ENCODE data around the gene GDAP2. TPM values are rescaled to one million over a fixed set of nuclear protein-coding genes. Genes with fewer than 3 reads are reported as not detected.

GDAP2 gene
- total RNA-seq, 6 donors from 2014 or later = 20.4 to 52.4 (median 30.2) TPM

GRCh38 chr1:117897551-117897950 lies 31.9 kb downstream of the GDAP2 start:
- ATAC-seq (ENCODE audit: low FRiP score in 2 of 2) = no peak
- peaks cover 0 to 82% (median 32%) of the 10 kb centered on the region in 4 donors for H3K36me3 ChIP-seq
- no peaks in the 10 kb centered on the region for H3K27me3 ChIP-seq
- no peaks in the 10 kb centered on the region for H3K4me1 ChIP-seq
- no peak overlapping the region for H3K27ac ChIP-seq
- no peaks in the 10 kb centered on the region for H3K9me3 ChIP-seq
- WGBS, 2 donors = 46 to 58% methylated on average over 4 of the region's 4 CpGs
- DNase-seq = no peak
- TF ChIP-seq POLR2A (IDR thresholded peaks at IDR 0.05) = no peak
- TF ChIP-seq, protein P1, sequence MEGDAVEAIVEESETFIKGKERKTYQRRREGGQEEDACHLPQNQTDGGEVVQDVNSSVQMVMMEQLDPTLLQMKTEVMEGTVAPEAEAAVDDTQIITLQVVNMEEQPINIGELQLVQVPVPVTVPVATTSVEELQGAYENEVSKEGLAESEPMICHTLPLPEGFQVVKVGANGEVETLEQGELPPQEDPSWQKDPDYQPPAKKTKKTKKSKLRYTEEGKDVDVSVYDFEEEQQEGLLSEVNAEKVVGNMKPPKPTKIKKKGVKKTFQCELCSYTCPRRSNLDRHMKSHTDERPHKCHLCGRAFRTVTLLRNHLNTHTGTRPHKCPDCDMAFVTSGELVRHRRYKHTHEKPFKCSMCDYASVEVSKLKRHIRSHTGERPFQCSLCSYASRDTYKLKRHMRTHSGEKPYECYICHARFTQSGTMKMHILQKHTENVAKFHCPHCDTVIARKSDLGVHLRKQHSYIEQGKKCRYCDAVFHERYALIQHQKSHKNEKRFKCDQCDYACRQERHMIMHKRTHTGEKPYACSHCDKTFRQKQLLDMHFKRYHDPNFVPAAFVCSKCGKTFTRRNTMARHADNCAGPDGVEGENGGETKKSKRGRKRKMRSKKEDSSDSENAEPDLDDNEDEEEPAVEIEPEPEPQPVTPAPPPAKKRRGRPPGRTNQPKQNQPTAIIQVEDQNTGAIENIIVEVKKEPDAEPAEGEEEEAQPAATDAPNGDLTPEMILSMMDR (IDR thresholded peaks at IDR 0.05) = no peak
- TF ChIP-seq EP300 (IDR thresholded peaks at IDR 0.05) = no peak
- no peak for TF ChIP-seq POLR2AphosphoS5 (IDR thresholded peaks at IDR 0.05)
- H3K4me3 ChIP-seq = no peak overlapping the region

DNA sequence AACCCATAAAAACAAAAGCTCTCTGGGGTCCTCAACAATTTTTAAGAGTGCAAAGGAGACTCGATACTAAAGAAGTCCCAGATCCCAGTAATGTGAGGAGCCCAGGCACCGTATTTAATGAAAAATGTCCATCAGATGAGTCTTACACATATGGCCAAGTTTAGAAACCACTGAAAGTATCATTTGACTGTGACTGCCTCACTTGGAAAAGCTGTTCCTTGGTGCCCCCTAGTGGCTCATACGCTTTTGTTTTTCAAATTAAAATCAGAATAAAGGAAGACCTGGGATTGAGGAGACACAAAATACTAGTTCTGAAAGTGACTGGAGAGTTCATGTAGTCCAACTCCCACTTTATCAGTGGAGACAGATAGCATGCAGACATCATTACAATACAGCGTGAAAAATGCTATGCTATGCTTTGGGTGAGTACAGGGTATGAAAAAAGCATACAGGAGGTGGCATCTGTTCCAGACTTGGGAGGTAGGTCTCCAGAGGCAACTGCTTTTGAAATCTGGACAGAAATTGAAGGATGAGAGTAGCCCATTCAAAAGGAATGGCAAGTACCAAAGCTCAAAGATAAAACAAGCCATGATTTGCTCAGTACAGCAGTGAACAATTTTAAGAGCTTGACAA lies 33.8 kb downstream of the GDAP2 start:
- Histone ChIP-seq H3K27me3 (no peaks in the 10 kb centered on the region), H3K27ac (no peak overlapping the region), H3K36me3 (peaks cover 0 to 68% (median 29%) of the 10 kb centered on the region in 4 donors), H3K9me3 (no peaks in the 10 kb centered on the region), H3K4me3 (no peak overlapping the region), H3K4me1 (no peaks in the 10 kb centered on the region)
- DNase-seq (no peak), ATAC-seq (ENCODE audit: low FRiP score in 2 of 2) (peak; percentile 26 to 78)
- TF ChIP-seq, protein P1 (IDR thresholded peaks at IDR 0.05) = peak; percentile 41 to 66 (median 54)
- no peak for TF ChIP-seq POLR2AphosphoS5 (IDR thresholded peaks at IDR 0.05)
- 31 to 36% methylated on average over 4 of the region's 4 CpGs for WGBS, 2 donors

GRCh38 chr1:117894078-117894477 lies 35.3 kb downstream of the GDAP2 start:
- no peaks in the 10 kb centered on the region for H3K27me3 ChIP-seq
- 83 to 96% methylated on average over 1 of the region's 1 CpG for WGBS, 2 donors
- H3K27ac ChIP-seq = no peak overlapping the region
- H3K4me1 ChIP-seq = no peaks in the 10 kb centered on the region
- ATAC-seq (ENCODE audit: low FRiP score in 2 of 2) (no peak), DNase-seq (no peak)
- H3K9me3 ChIP-seq = no peaks in the 10 kb centered on the region
- peaks cover 0 to 57% (median 24%) of the 10 kb centered on the region in 4 donors for H3K36me3 ChIP-seq
- H3K4me3 ChIP-seq = no peak overlapping the region
- TF ChIP-seq, protein P1 (IDR thresholded peaks at IDR 0.05) = no peak

- Histone ChIP-seq H3K36me3 (peaks cover 0 to 49% (median 15%) of the 10 kb centered on the region in 4 donors), H3K27ac (no peak overlapping the region), H3K9me3 (no peaks in the 10 kb centered on the region), H3K4me1 (no peaks in the 10 kb centered on the region), H3K4me3 (no peak overlapping the region), H3K27me3 (no peaks in the 10 kb centered on the region)
- no peak for ATAC-seq (ENCODE audit: low FRiP score in 2 of 2)
- 89 to 92% methylated on average over 2 of the region's 2 CpGs for WGBS, 2 donors
- DNase-seq = no peak
- TF ChIP-seq, protein P1 (IDR thresholded peaks at IDR 0.05) = no peak
- no peak for TF ChIP-seq POLR2A (IDR thresholded peaks at IDR 0.05)
- TF ChIP-seq POLR2AphosphoS5 (IDR thresholded peaks at IDR 0.05) = no peak
- TF ChIP-seq EP300 (IDR thresholded peaks at IDR 0.05) = no peak
Observed at GRCh38 chr1:117892512-117892911, 36.9 kb downstream of the GDAP2 start.

GRCh38 chr1:117890452-117890851 lies 39.0 kb downstream of the GDAP2 start:
- 93 to 100% methylated on average over 2 of the region's 2 CpGs for WGBS, 2 donors
- H3K4me1 ChIP-seq = no peaks in the 10 kb centered on the region
- H3K9me3 ChIP-seq = no peaks in the 10 kb centered on the region
- DNase-seq (no peak), ATAC-seq (ENCODE audit: low FRiP score in 2 of 2) (no peak)
- no peak overlapping the region for H3K27ac ChIP-seq
- H3K36me3 ChIP-seq = peaks cover 0 to 41% (median 0%) of the 10 kb centered on the region in 4 donors
- TF ChIP-seq POLR2AphosphoS5 (IDR thresholded peaks at IDR 0.05) (no peak), EP300 (IDR thresholded peaks at IDR 0.05) (no peak), POLR2A (IDR thresholded peaks at IDR 0.05) (no peak)
- TF ChIP-seq, protein P1 (IDR thresholded peaks at IDR 0.05) = no peak
- H3K4me3 ChIP-seq = no peak overlapping the region
- no peaks in the 10 kb centered on the region for H3K27me3 ChIP-seq
